ENCODE results near the gene FAM110D. TPM values are rescaled to one million over a fixed set of nuclear protein-coding genes. Genes with fewer than 3 reads are reported as not detected.
A peak's percentile ranks its signal among the peaks of the same experiment; 100 is the strongest.

FAM110D gene
- total and polyA plus RNA-seq, 11 donors, result 2.2 to 6.5 (median 3.2) TPM

DNA sequence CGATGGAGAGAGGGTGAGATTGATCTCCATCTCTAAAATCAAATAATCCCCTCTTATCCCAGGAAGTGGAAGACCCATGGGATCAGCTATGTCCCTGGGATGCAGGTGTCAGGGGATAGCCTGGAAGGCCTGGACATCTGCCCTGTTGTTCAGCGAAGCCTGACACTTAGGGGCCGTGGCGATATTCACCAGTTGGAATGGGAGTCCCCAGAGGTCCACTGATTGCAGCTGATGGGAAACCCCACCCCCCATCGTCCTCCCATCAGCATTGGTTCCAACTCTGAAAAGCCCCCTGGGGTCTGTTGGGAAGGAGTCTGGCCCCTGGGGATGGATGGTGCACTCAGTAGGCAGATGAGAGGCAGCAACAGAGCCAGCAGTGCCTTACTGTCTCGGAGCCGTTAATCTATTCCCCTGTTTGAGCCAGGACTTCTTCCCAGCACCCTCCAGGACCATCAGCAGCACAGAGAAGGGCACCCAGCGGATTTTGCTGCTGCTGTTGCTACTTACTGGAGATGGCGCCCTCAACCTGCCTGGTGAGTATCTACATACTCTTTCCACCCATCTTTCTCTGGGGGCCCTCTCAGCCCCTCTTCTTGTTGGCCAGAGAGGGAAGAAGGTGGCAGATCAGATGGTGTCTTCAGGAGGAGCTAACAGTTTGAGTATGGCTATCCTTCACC, 44.9 kb downstream of the FAM110D start:
- H3K27me3 ChIP-seq, result no peaks in the 10 kb centered on the region
- ATAC-seq (no peak), DNase-seq (no peak)
- H3K27ac ChIP-seq, result no peak overlapping the region
- intact Hi-C loops (cut with DNase I), result no loop called here
- peaks cover 0 to 17% (median 0%) of the 10 kb centered on the region in 12 donors for H3K4me1 ChIP-seq
- TF ChIP-seq POLR2A (IDR thresholded peaks at IDR 0.05), result no peak
- TF ChIP-seq, protein P1, sequence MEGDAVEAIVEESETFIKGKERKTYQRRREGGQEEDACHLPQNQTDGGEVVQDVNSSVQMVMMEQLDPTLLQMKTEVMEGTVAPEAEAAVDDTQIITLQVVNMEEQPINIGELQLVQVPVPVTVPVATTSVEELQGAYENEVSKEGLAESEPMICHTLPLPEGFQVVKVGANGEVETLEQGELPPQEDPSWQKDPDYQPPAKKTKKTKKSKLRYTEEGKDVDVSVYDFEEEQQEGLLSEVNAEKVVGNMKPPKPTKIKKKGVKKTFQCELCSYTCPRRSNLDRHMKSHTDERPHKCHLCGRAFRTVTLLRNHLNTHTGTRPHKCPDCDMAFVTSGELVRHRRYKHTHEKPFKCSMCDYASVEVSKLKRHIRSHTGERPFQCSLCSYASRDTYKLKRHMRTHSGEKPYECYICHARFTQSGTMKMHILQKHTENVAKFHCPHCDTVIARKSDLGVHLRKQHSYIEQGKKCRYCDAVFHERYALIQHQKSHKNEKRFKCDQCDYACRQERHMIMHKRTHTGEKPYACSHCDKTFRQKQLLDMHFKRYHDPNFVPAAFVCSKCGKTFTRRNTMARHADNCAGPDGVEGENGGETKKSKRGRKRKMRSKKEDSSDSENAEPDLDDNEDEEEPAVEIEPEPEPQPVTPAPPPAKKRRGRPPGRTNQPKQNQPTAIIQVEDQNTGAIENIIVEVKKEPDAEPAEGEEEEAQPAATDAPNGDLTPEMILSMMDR (IDR thresholded peaks at IDR 0.05), result no peak
- no peaks in the 10 kb centered on the region for H3K9me3 ChIP-seq
- no peaks in the 10 kb centered on the region for H3K36me3 ChIP-seq
- H3K4me3 ChIP-seq, result no peak overlapping the region
- WGBS, 4 donors, result 73 to 77% (median 76%) methylated on average over 6 to 9 of the region's 9 CpGs

DNA sequence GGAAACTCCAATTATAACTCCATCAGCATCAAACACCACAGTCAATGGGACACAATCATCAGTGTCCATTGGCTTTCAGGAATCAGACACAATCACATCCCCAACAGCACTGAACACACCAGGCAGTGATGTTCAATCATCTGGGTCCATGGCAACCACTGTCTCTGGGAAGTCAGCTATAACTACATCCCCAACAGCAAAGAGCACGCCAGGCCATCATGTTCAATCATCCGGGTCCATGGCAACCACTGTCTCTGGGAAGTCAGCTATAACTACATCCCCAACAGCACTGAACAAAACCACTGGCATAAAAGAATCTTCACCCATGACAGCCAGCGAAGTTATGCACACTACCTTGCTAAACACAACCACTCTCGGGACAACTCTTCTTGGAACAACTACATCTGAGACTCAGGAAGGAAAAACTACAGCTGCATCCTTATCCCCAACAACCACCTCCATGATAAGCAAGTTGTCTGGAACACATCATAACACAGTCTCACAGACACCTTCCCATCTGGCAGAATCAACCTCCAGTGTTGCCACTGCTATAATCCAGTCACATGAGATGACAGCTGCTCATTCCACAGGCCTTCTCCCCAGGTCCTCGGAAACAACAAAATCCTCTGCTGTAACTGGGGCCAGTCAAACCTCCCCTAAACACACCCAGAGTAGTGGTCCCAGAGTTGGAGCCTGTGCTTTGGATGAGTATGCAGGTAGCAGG, 51.4 kb downstream of the FAM110D start:
- H3K36me3 ChIP-seq, result no peaks in the 10 kb centered on the region
- intact Hi-C loops (cut with DNase I), result no loop called here
- H3K4me1 ChIP-seq, result peaks cover 0 to 5% (median 0%) of the 10 kb centered on the region in 12 donors
- H3K9me3 ChIP-seq, result no peaks in the 10 kb centered on the region
- no peak overlapping the region for H3K27ac ChIP-seq
- H3K27me3 ChIP-seq, result peaks cover 0 to 3% (median 0%) of the 10 kb centered on the region in 9 donors
- ATAC-seq (peak in 3 of 4 donors; percentile 56 to 80 (median 71)), DNase-seq (no peak)
- WGBS, 4 donors, result 40 to 54% (median 52%) methylated on average over 4 to 5 of the region's 5 CpGs
- TF ChIP-seq, protein P1 (IDR thresholded peaks at IDR 0.05), result no peak
- no peak overlapping the region for H3K4me3 ChIP-seq

DNA sequence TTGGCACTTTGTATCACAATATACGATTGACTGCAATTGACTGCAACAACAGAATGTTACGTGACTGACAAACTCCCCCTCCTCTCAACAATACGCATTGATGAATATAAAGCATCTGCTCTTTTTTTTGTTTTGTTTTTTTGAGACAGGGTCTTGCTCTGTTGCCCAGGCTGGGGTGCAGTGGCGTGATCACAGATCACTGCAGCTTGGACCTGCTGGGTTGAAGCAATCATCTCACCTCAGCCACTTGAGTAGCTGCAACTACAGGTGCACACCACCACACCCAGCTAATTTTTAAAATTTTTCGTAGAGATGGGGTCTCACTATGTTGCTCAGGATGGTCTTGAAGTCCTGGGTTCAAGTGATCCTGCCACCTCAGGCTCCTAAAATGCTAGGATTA, 53.8 kb downstream of the FAM110D start:
- whole genome bisulfite sequencing, 4 donors, result 85 to 93% (median 90%) methylated on average over 5 of the region's 5 CpGs
- Histone ChIP-seq H3K27ac (no peak overlapping the region), H3K4me3 (no peak overlapping the region), H3K27me3 (peaks cover 0 to 3% (median 0%) of the 10 kb centered on the region in 9 donors), H3K4me1 (peaks cover 0 to 5% (median 0%) of the 10 kb centered on the region in 12 donors), H3K36me3 (no peaks in the 10 kb centered on the region), H3K9me3 (no peaks in the 10 kb centered on the region)
- DNase-seq (no peak), ATAC-seq (no peak)
- intact Hi-C loops (cut with DNase I), result no loop called here
- TF ChIP-seq, protein P1 (IDR thresholded peaks at IDR 0.05), result no peak
- no peak for TF ChIP-seq POLR2A (IDR thresholded peaks at IDR 0.05)

DNA sequence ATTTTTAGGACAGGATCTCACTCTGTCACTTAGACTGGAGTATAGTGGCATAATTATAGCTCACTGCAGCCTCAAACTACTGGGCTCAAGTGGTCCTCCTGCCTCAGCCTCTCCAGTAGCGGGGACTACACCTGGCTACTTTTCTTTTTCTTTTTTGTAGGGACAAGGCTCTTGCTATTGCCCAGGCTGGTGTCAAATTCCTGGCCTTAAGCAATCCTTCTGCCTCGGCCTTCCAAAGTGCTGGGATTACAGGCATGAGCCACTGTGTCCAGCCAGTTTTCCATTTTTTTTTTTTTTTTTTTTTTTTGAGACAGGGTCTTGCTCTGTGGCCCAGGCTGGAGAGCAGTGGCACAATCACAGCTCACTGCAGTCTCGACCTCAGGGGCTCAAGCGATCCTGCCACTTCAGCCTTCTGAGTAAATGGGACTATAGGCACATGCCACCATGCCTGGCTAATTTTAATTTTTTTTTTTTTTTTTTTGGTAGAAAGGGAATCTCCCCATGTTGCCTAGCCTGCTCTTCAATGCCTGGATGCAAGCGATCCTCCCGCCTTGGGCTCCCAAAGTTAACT, 54.5 kb downstream of the FAM110D start:
- H3K27ac ChIP-seq, result no peak overlapping the region
- peaks cover 0 to 3% (median 0%) of the 10 kb centered on the region in 9 donors for H3K27me3 ChIP-seq
- 85 to 91% (median 89%) methylated on average over 6 of the region's 6 CpGs for WGBS, 4 donors
- H3K36me3 ChIP-seq, result no peaks in the 10 kb centered on the region
- no peak for DNase-seq
- ATAC-seq, result no peak
- intact Hi-C loops (cut with DNase I), result no loop called here
- no peaks in the 10 kb centered on the region for H3K9me3 ChIP-seq
- no peak overlapping the region for H3K4me3 ChIP-seq
- H3K4me1 ChIP-seq, result peaks cover 0 to 5% (median 0%) of the 10 kb centered on the region in 12 donors
- TF ChIP-seq POLR2A (IDR thresholded peaks at IDR 0.05), result no peak

Other genes with a start within 250 kb of the FAM110D start
- 10 to 100 TPM in 4 of 9 donors, 1 to 10 TPM in 5; 5.8 to 18.6 (median 9.7) TPM for gene PAFAH2, start 161.0 kb upstream of the FAM110D start, total RNA-seq
- 1 to 10 TPM; 5.9 to 7.6 TPM for gene PAFAH2, start 161.0 kb upstream of the FAM110D start, polyA plus RNA-seq
- 10 to 100 TPM in 2 of 9 donors, 1 to 10 TPM in 7; 1.8 to 17.5 (median 4.1) TPM for gene EXTL1, start 137.3 kb upstream of the FAM110D start, total RNA-seq
- 1 to 10 TPM; 1.2 to 5.7 TPM for gene EXTL1, start 137.3 kb upstream of the FAM110D start, polyA plus RNA-seq
- 10 to 100 TPM in 4 of 9 donors, 1 to 10 TPM in 5; 2.9 to 18.0 (median 6.5) TPM for gene SLC30A2, start 113.0 kb upstream of the FAM110D start, total RNA-seq
- 1 to 10 TPM; 3.4 to 3.7 TPM for gene SLC30A2, start 113.0 kb upstream of the FAM110D start, polyA plus RNA-seq
- gene TRIM63, start 91.4 kb upstream of the FAM110D start, total RNA-seq, result 100 to 1,000 TPM; 136 to 598 (median 196) TPM
- gene TRIM63, start 91.4 kb upstream of the FAM110D start, polyA plus RNA-seq, result 100 to 1,000 TPM; 277 to 444 TPM
- gene PDIK1L, start 47.3 kb upstream of the FAM110D start, total RNA-seq, result 1 to 10 TPM; 3.9 to 9.3 (median 6.0) TPM
- gene PDIK1L, start 47.3 kb upstream of the FAM110D start, polyA plus RNA-seq, result 1 to 10 TPM; 2.1 to 2.7 TPM
- not detected for gene C1orf232, start 9.9 kb downstream of the FAM110D start, total RNA-seq
- gene C1orf232, start 9.9 kb downstream of the FAM110D start, polyA plus RNA-seq, result not detected
- 10 to 100 TPM; 13.7 to 36.8 (median 21.0) TPM for gene ZNF593, start 10.8 kb downstream of the FAM110D start, total RNA-seq
- gene ZNF593, start 10.8 kb downstream of the FAM110D start, polyA plus RNA-seq, result 100 to 1,000 TPM in 1 of 2 donors, 10 to 100 TPM in 1; 43.1 to 147 TPM
- gene ZNF593OS, start 12.8 kb downstream of the FAM110D start, total RNA-seq, result not detected
- gene ZNF593OS, start 12.8 kb downstream of the FAM110D start, polyA plus RNA-seq, result not detected
- 1 to 10 TPM in 7 of 9 donors, under 1 TPM in 1, not detected in 1; 0.60 to 3.4 (median 1.4) TPM for gene CNKSR1, start 18.4 kb downstream of the FAM110D start, total RNA-seq
- 1 to 10 TPM in 1 of 2 donors, under 1 TPM in 1; 0.80 to 1.6 TPM for gene CNKSR1, start 18.4 kb downstream of the FAM110D start, polyA plus RNA-seq
- gene CATSPER4, start 31.5 kb downstream of the FAM110D start, total RNA-seq, result not detected
- not detected for gene CATSPER4, start 31.5 kb downstream of the FAM110D start, polyA plus RNA-seq
- 100 to 1,000 TPM in 2 of 9 donors, 10 to 100 TPM in 7; 28.6 to 180 (median 48.7) TPM for gene CEP85, start 75.1 kb downstream of the FAM110D start, total RNA-seq
- gene CEP85, start 75.1 kb downstream of the FAM110D start, polyA plus RNA-seq, result 10 to 100 TPM; 13.4 to 22.7 TPM
- 100 to 1,000 TPM in 1 of 9 donors, 10 to 100 TPM in 8; 22.4 to 234 (median 40.0) TPM for gene SH3BGRL3, start 121.0 kb downstream of the FAM110D start, total RNA-seq
- gene SH3BGRL3, start 121.0 kb downstream of the FAM110D start, polyA plus RNA-seq, result 100 to 1,000 TPM in 1 of 2 donors, 10 to 100 TPM in 1; 43.8 to 119 TPM
- 10 to 100 TPM in 3 of 9 donors, 1 to 10 TPM in 6; 3.7 to 17.2 (median 7.6) TPM for gene UBXN11, start 147.6 kb downstream of the FAM110D start, total RNA-seq
- 10 to 100 TPM in 1 of 2 donors, 1 to 10 TPM in 1; 9.0 to 12.2 TPM for gene UBXN11, start 147.6 kb downstream of the FAM110D start, polyA plus RNA-seq
- gene CD52, start 158.9 kb downstream of the FAM110D start, total RNA-seq, result 10 to 100 TPM in 2 of 9 donors, 1 to 10 TPM in 6, not detected in 1; 1.6 to 89.9 (median 4.4) TPM
- 10 to 100 TPM in 1 of 2 donors, 1 to 10 TPM in 1; 9.9 to 26.1 TPM for gene CD52, start 158.9 kb downstream of the FAM110D start, polyA plus RNA-seq
- gene CRYBG2, start 195.1 kb downstream of the FAM110D start, total RNA-seq, result under 1 TPM in 2 of 9 donors, not detected in 7; 0.25 to 0.45 TPM
- not detected for gene CRYBG2, start 195.1 kb downstream of the FAM110D start, polyA plus RNA-seq
- gene ZNF683, start 213.7 kb downstream of the FAM110D start, total RNA-seq, result 1 to 10 TPM in 1 of 9 donors, under 1 TPM in 2, not detected in 6; 0.28 to 1.2 (median 0.48) TPM
- gene ZNF683, start 213.7 kb downstream of the FAM110D start, polyA plus RNA-seq, result under 1 TPM in 1 of 2 donors, not detected in 1; 0.04 TPM